Heart left ventricle (tissue), 16 donors: ENCODE measurements around the gene FAM216A. TPM values are rescaled to one million over a fixed set of nuclear protein-coding genes. Genes with fewer than 3 reads are reported as not detected.

Experiments used
- ATAC-seq, 4 donors: fragments of 200-7000 bp; cut with Tn5 transposase; one replicate each; pipeline ENCODE4 v1.9.1; 2020 to 2022; ENCODE audit warnings: moderate library complexity in 4 of 4, mild to moderate bottlenecking in 3 of 4, moderate number of reproducible peaks in 1 of 4
- DNase-seq, 5 donors: peaks; one replicate each; pipeline ENCODE4 v3.0.0-alpha.2; 2020
- H3K27ac ChIP-seq, 12 donors: fragments of 200-600 bp; sonication (generic) in 4 of 12; one replicate each; pipeline versions ENCODE4 v1.5.0 to v1.8.0; 2016 to 2022; ENCODE audit warnings: mild to moderate bottlenecking in 2 of 12
- H3K27me3 ChIP-seq, 9 donors: fragments of 200-600 bp; sonication (generic) in 2 of 9; one replicate each; pipeline versions ENCODE4 v1.5.1 to v1.8.0; 2016 to 2022; ENCODE audit warnings: mild to moderate bottlenecking in 3 of 9
- H3K36me3 ChIP-seq, 9 donors: fragments of 200-600 bp; sonication (generic) in 2 of 9; one replicate each; pipeline versions ENCODE4 v1.5.0 to v1.8.0; 2018 to 2022; ENCODE audit warnings: mild to moderate bottlenecking in 2 of 9
- H3K4me1 ChIP-seq, 12 donors: fragments of 200-600 bp; sonication (generic) in 4 of 12; one replicate each; pipeline versions ENCODE4 v1.5.0 to v1.8.0; 2016 to 2022; ENCODE audit warnings: mild to moderate bottlenecking in 3 of 12
- H3K4me3 ChIP-seq, 12 donors: fragments of 200-600 bp; sonication (generic) in 4 of 12; one replicate each; pipeline versions ENCODE4 v1.5.0 to v1.8.0; 2017 to 2022; ENCODE audit warnings: mild to moderate bottlenecking in 9 of 12, moderate library complexity in 4 of 12
- H3K9me3 ChIP-seq, 12 donors: fragments of 200-600 bp; sonication (generic) in 4 of 12; one replicate each; pipeline versions ENCODE4 v1.5.0 to v1.8.0; 2016 to 2022; ENCODE audit warnings: mild to moderate bottlenecking in 1 of 12
- CTCF ChIP-seq, 12 donors: fragments of 200-600 bp; sonication (generic) in 4 of 12; IDR thresholded peaks; one replicate each; pipeline versions ENCODE4 v1.5.0 to v1.8.0; 2018 to 2022; ENCODE audit warnings: antibody characterized with exemption in 12 of 12, mild to moderate bottlenecking in 5 of 12
- POLR2A ChIP-seq, 2 donors: fragments of 450-650 bp; IDR thresholded peaks; one replicate each; pipeline ENCODE4 v1.6.1; 2017; ENCODE audit warnings: antibody characterized with exemption in 2 of 2, mild to moderate bottlenecking in 2 of 2, moderate library complexity in 2 of 2
- WGBS, 4 donors: extraction: QIAGEN DNeasy Blood & Tissue Kit in 2 of 4; methylation state at CpG; one replicate each; pipeline versions ENCODE4 v1.1.5 to v1.1.7; 2013 to 2018; 5-methylcytosine and 5-hydroxymethylcytosine counted together
- intact Hi-C, 10 donors: fragments of 100-400 bp; cut with DNase I; formaldehyde crosslinking; loops; one replicate each; pipeline versions ENCODE4 v1.11.1 to v1.14.2; 2022
- polyA plus RNA-seq, 2 donors: library from polyadenylated mRNA; stranded (reverse); fragments of 200-250 nt; gene quantifications; one replicate each; pipeline ENCODE4 v1.2.3, GENCODE V29; 2013
- total RNA-seq, 9 donors: library from RNA; depleted of rRNA in 2 of 9; stranded (reverse); fragments of >200 nt in 2 of 9; fragmentation: NEBNext Ultra II Directional in 3 of 9; extraction: Animal tissue kit (Norgen Biotek cat#: 25700) in 3 of 9; gene quantifications; one replicate each; pipeline versions ENCODE4 v1.1.0 to v1.2.4, GENCODE V29; 2016 to 2023
- donor health status: ischemic (EF 13 %, LVEDD 7.1; RV severe dilation, severe dysfunction).
- donor health status: healthy with polysubstance abuse.
- donor health status: DM: no; HTN: yes; CAD: no.
- donor health status: DM: no; HTN: no; CAD: no.
- donor health status: ischemic (EF 25% LVEDD 6.9; RV normal size, moderate dysfunction).
- donor health status: ischemic (EF 25% LVEDD 5.7; RV mildly dilated, moderate dysfunction).
- donor health status: healthy.
- donor health status: DM: yes; HTN: yes; CAD: no.
- donor health status: ischemic (EF 35%, LVEDD 5.7; RV mildly dilated, moderate dysfunction).
- donor health status: nonischemic (EF 11% LVEDD 7.7; RV severe dilation, severe dysfunction).
- donor health status: DM: yes; HTN: yes; CAD: no.
- donor health status: PGD.
- donor health status: ischemic (EF 29% LVEDD 5.4; RV normal size, mild dysfunction).
- donor health status: nonischemic (EF 23%, LVEDD 6.1; RV moderate dilation, normal function).

The FAM216A gene
- total and polyA plus RNA-seq, 11 donors: 3.6 to 29.3 (median 5.8) TPM

- ATAC-seq: peak in 2 of 4 donors; percentile 12 to 24
Measured at GRCh38 chr12:110531741-110532333, 63.2 kb downstream of the FAM216A start.

GRCh38 chr12:110532644-110533043 is 64.0 kb downstream of the FAM216A start:
- Histone ChIP-seq H3K27ac (peak overlapping the region in 4 of 12 donors; percentile 5 to 69 (median 50)), H3K36me3 (peaks cover 0 to 63% (median 22%) of the 10 kb centered on the region in 9 donors), H3K4me1 (peaks cover 0 to 68% (median 17%) of the 10 kb centered on the region in 12 donors), H3K4me3 (no peak overlapping the region), H3K9me3 (no peaks in the 10 kb centered on the region), H3K27me3 (no peaks in the 10 kb centered on the region)
- intact Hi-C loops: loop anchor here in 1 of 10 donors (10.0 kb wide), 1 partner anchor 52 kb away; the partner anchor contains the start of gene PPTC7
- ATAC-seq (no peak), DNase-seq (no peak)
- TF ChIP-seq CTCF (IDR thresholded peaks at IDR 0.05) (no peak), POLR2A (IDR thresholded peaks at IDR 0.05) (no peak)
- 85 to 94% (median 89%) methylated on average over 3 of the region's 3 CpGs for WGBS, 4 donors

More at GRCh38 chr12:110531741-110532333, 63.2 kb downstream of the FAM216A start:
- Histone ChIP-seq H3K36me3 (peaks cover 0 to 55% (median 14%) of the 10 kb centered on the region in 9 donors), H3K9me3 (no peaks in the 10 kb centered on the region), H3K4me1 (peaks cover 0 to 65% (median 15%) of the 10 kb centered on the region in 12 donors), H3K27ac (peak overlapping the region in 5 of 12 donors; percentile 5 to 69 (median 35)), H3K4me3 (no peak overlapping the region), H3K27me3 (no peaks in the 10 kb centered on the region)
- TF ChIP-seq CTCF (IDR thresholded peaks at IDR 0.05): no peak
- no peak for TF ChIP-seq POLR2A (IDR thresholded peaks at IDR 0.05)
- WGBS, 4 donors: 50 to 69% (median 67%) methylated on average over 2 of the region's 2 CpGs
- no peak for DNase-seq
- intact Hi-C loops: loop anchor here in 1 of 10 donors (10.0 kb wide), 1 partner anchor 53 kb away; the partner anchor contains the start of gene PPTC7

GRCh38 chr12:110533607-110534006 is 65.0 kb downstream of the FAM216A start:
- Histone ChIP-seq H3K27ac (peak overlapping the region in 9 of 12 donors; percentile 31 to 95 (median 52)), H3K4me1 (peaks cover 0 to 76% (median 19%) of the 10 kb centered on the region in 12 donors), H3K9me3 (no peaks in the 10 kb centered on the region), H3K36me3 (peaks cover 0 to 73% (median 32%) of the 10 kb centered on the region in 9 donors), H3K27me3 (no peaks in the 10 kb centered on the region), H3K4me3 (no peak overlapping the region)
- WGBS, 4 donors: 53 to 66% (median 60%) methylated on average over 6 of the region's 6 CpGs
- ATAC-seq: no peak
- intact Hi-C loops: loop anchor here in 1 of 10 donors (10.0 kb wide), 1 partner anchor 51 kb away; the partner anchor contains the start of gene PPTC7
- TF ChIP-seq POLR2A (IDR thresholded peaks at IDR 0.05) (no peak), CTCF (IDR thresholded peaks at IDR 0.05) (no peak)
- no peak for DNase-seq

GRCh38 chr12:110534811-110535210 is 66.2 kb downstream of the FAM216A start:
- H3K9me3 ChIP-seq: no peaks in the 10 kb centered on the region
- peaks cover 0 to 82% (median 42%) of the 10 kb centered on the region in 9 donors for H3K36me3 ChIP-seq
- H3K4me3 ChIP-seq: no peak overlapping the region
- H3K27ac ChIP-seq: peak overlapping the region in 9 of 12 donors; percentile 27 to 95 (median 81)
- WGBS, 4 donors: 62 to 75% (median 68%) methylated on average over 6 of the region's 6 CpGs
- H3K27me3 ChIP-seq: no peaks in the 10 kb centered on the region
- H3K4me1 ChIP-seq: peaks cover 0 to 85% (median 26%) of the 10 kb centered on the region in 12 donors
- ATAC-seq (no peak), DNase-seq (no peak)
- no peak for TF ChIP-seq CTCF (IDR thresholded peaks at IDR 0.05)
- no peak for TF ChIP-seq POLR2A (IDR thresholded peaks at IDR 0.05)
- intact Hi-C loops: loop anchor here in 4 of 10 donors (5.0 to 10.0 kb wide), 3 partner anchors 47 to 52 kb away; partner anchors contain the start of gene PPTC7 (in 3 of the 4)
